GM10266 (cell line): Measurements from ENCODE around the gene PFDN6.
A peak's percentile ranks its signal among the peaks of the same experiment; 100 is the strongest.

ENCODE experiments used
- DNase-seq: peaks from one replicate; pipeline ENCODE4 v3.0.0; 2012; ENCODE audit errors: extremely low spot score
- CTCF ChIP-seq: IDR thresholded peaks from 2 replicates; pipeline ENCODE4 v1.5.1; 2012; ENCODE audit warnings: mild to moderate bottlenecking, low read depth; ENCODE audit not compliant: control insufficient read depth, insufficient read depth; ENCODE audit errors: missing control alignments

Gene PFDN6

GRCh38 chr6:33276581-33276863 lies 12.9 kb upstream of the PFDN6 start:
- TF ChIP-seq CTCF, result no peak
- DNase-seq, result no peak

GRCh38 chr6:33276864-33277662 lies 12.3 kb upstream of the PFDN6 start, which contains the start of gene B3GALT4:
Gene B3GALT4 (plus strand): TSS chr6:33277123. CDS start chr6:33277420, 297 bp downstream.
- peak; percentile 83 for DNase-seq
- peak; percentile 52 for TF ChIP-seq CTCF

GRCh38 chr6:33277663-33278391 lies 11.6 kb upstream of the PFDN6 start:
- TF ChIP-seq CTCF, result no peak
- DNase-seq, result peak; percentile 32

- no peak for DNase-seq
- no peak for TF ChIP-seq CTCF
These were observed 11.0 kb upstream of the PFDN6 start for GRCh38 chr6:33278392-33278741.

- TF ChIP-seq CTCF, result no peak
- DNase-seq, result no peak
These were observed 10.6 kb upstream of the PFDN6 start for GRCh38 chr6:33278810-33279209.

- no peak for DNase-seq
- no peak for TF ChIP-seq CTCF
These were observed 10.1 kb upstream of the PFDN6 start for GRCh38 chr6:33279257-33279695.

GRCh38 chr6:33279971-33280511 lies 9.4 kb upstream of the PFDN6 start:
- no peak for DNase-seq

More at GRCh38 chr6:33279971-33280511, 9.4 kb upstream of the PFDN6 start:
- TF ChIP-seq CTCF, result peak; percentile 30
